Testis (tissue), 3 donors: ENCODE measurements around the gene TFF3. TPM values are rescaled to one million over a fixed set of nuclear protein-coding genes. Genes with fewer than 3 reads are reported as not detected.

Experiments used
- DNase-seq: peaks from one replicate; pipeline ENCODE4 v3.0.0-alpha.2; 2019
- H3K27ac ChIP-seq, 2 donors: fragments of 200-600 bp; sonication (generic); one replicate each; pipeline ENCODE4 v1.5.1; 2019
- H3K27me3 ChIP-seq: fragments of 200-600 bp; sonication (generic); one replicate; pipeline ENCODE4 v1.5.1; 2019
- H3K36me3 ChIP-seq: fragments of 200-600 bp; sonication (generic); one replicate; pipeline ENCODE4 v1.5.1; 2017; ENCODE audit warnings: low read depth; ENCODE audit errors: missing control alignments
- H3K4me1 ChIP-seq: fragments of 200-600 bp; sonication (generic); one replicate; pipeline ENCODE4 v1.5.1; 2019
- H3K4me3 ChIP-seq, 2 donors: fragments of 200-600 bp; sonication (generic); one replicate each; pipeline ENCODE4 v1.5.1; 2017 to 2019
- H3K9me3 ChIP-seq: fragments of 200-600 bp; sonication (generic); one replicate; pipeline ENCODE4 v1.5.1; 2017
- POLR2A ChIP-seq: fragments of 450-650 bp; IDR thresholded peaks from one replicate; pipeline ENCODE4 v1.6.1; 2017; ENCODE audit warnings: antibody characterized with exemption, mild to moderate bottlenecking, moderate library complexity
- WGBS, 2 donors: methylation state at CpG; one replicate each; pipeline ENCODE4 v1.1.5; 2018; 5-methylcytosine and 5-hydroxymethylcytosine counted together
- intact Hi-C: fragments of 100-400 bp; cut with DNase I; formaldehyde crosslinking; loops from one replicate; pipeline ENCODE4 v1.15.1; 2023; ENCODE audit warnings: low total_unique reads
- polyA plus RNA-seq: library from polyadenylated mRNA; stranded (reverse); fragments of 350-450 nt; fragmentation: Illumina TruSeq; extraction: RNeasy Lipid Tissue Mini Kit (QIAGEN cat#74804); gene quantifications from one replicate; pipeline ENCODE4 v1.2.3, GENCODE V29; 2014; ENCODE audit warnings: low read depth, low replicate concordance; ENCODE audit not compliant: insufficient read depth
- total RNA-seq, 2 donors: library from RNA; depleted of rRNA; stranded (reverse); fragments of >200 nt; gene quantifications; one replicate each; pipeline ENCODE4 v1.2.3, GENCODE V29; 2016
- TF ChIP-seq, protein P1 (sequence below), 3 experiments: fragments of 450-650 bp in 2 of 3; fragments of 200-600 bp in 1 of 3; sonication (generic) in 1 of 3; IDR thresholded peaks; one replicate each; pipeline ENCODE4 v1.5.1; 2016 to 2019; ENCODE audit warnings: antibody characterized with exemption in 3 of 3, mild to moderate bottlenecking in 2 of 3, moderate library complexity in 1 of 3

TFF3 gene
- total and polyA plus RNA-seq, 3 donors from 2014 or later, result 3.9 to 12.9 (median 11.5) TPM

DNA sequence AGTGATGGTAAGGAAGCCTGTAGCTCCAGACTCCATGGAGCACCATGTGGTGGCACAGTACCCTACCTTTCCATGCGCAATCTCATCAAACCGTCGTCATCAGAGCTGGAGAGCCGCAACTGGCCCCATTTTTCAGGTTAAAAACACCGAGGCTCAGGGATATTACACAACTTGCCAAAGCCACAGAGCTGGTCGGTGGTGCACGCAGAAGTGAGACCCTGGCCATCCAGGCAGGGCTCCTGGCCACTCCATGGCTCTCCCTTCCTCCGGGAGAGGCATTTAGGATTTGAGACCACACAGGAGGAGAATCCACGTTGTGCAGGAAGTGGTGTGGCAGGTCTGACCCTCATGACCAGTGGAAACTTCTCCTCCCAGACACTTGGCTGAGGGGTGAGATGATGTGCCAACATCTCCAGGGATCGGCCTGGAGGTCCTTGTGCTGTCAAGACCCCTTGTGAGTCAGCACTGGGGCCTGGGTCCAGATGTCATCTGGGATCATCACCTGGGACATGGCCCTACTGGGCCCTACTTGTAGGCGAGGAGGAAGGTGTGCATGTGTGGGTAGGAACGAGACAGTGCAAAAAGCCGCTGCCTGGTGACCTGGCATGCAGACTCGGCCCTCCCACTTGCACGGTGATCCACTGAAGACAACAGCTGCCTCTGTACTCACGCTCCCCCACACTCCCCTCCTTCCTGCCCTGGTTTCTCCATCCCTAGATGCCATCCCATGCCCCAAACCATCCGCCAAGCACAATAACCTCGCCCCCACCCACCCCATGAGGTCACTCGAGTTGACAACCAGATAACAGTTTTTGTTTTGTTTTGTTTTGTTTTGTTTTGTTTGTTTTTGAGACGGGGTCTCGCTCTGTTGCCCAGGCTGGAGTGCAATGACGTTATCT lies 10.4 kb downstream of the TFF3 start:
- DNase-seq, result no peak
- no peak overlapping the region for H3K4me3 ChIP-seq
- peaks cover 4% of the 10 kb centered on the region for H3K4me1 ChIP-seq
- TF ChIP-seq, protein P1, sequence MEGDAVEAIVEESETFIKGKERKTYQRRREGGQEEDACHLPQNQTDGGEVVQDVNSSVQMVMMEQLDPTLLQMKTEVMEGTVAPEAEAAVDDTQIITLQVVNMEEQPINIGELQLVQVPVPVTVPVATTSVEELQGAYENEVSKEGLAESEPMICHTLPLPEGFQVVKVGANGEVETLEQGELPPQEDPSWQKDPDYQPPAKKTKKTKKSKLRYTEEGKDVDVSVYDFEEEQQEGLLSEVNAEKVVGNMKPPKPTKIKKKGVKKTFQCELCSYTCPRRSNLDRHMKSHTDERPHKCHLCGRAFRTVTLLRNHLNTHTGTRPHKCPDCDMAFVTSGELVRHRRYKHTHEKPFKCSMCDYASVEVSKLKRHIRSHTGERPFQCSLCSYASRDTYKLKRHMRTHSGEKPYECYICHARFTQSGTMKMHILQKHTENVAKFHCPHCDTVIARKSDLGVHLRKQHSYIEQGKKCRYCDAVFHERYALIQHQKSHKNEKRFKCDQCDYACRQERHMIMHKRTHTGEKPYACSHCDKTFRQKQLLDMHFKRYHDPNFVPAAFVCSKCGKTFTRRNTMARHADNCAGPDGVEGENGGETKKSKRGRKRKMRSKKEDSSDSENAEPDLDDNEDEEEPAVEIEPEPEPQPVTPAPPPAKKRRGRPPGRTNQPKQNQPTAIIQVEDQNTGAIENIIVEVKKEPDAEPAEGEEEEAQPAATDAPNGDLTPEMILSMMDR (IDR thresholded peaks at IDR 0.05), result no peak
- TF ChIP-seq POLR2A, result no peak
- no peaks in the 10 kb centered on the region for H3K27me3 ChIP-seq
- H3K36me3 ChIP-seq, result no peaks in the 10 kb centered on the region
- no peaks in the 10 kb centered on the region for H3K9me3 ChIP-seq
- H3K27ac ChIP-seq, result no peak overlapping the region
- intact Hi-C loops, result no loop called here
- 78% methylated on average over 20 to 22 of the region's 22 CpGs for WGBS, 2 donors

DNA sequence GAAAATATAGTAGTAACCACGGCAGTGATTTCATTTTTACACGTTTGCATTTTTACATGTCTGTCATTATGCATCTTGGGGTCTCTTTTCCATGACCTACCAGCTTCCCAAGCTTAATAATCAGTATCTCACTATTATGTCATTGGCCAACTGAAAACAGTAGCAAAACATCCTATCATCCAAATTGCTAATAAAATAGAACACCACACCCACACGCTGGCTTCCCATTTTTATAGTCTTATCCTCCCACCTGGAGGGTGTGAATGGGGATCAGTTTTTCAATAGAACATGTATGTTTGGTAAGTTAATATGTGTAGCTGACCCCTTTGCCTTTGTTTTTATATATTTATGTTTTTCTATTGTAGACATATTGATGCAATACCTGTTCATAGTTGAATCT lies 11.8 kb downstream of the TFF3 start:
- Histone ChIP-seq H3K27ac (no peak overlapping the region), H3K4me3 (no peak overlapping the region), H3K4me1 (no peaks in the 10 kb centered on the region), H3K36me3 (no peaks in the 10 kb centered on the region), H3K27me3 (no peaks in the 10 kb centered on the region), H3K9me3 (no peaks in the 10 kb centered on the region)
- 77 to 82% methylated on average over 3 of the region's 3 CpGs for WGBS, 2 donors
- intact Hi-C loops, result no loop called here
- TF ChIP-seq, protein P1 (IDR thresholded peaks at IDR 0.05), result no peak
- TF ChIP-seq POLR2A, result no peak
- no peak for DNase-seq

DNA sequence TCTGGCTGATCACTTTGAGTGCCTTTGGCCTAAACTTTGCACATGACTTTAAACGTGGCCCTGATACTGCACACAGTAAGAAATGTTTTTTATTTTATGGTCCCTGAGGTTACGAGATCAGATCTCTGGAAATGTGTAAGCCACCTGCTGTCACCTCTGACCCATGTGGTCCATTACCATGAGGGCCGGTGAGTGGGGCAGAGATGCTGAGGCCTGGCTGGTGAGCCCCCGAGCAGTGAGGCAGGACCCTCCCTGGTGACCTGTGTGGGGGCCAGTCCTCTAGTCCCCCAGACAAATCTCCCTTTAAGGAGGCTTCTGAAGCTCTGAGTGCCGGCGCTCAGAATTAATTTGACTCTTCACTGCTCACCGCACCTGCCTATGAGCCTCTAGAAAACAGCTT lies 12.4 kb downstream of the TFF3 start:
- Histone ChIP-seq H3K36me3 (no peaks in the 10 kb centered on the region), H3K27ac (no peak overlapping the region), H3K27me3 (no peaks in the 10 kb centered on the region), H3K4me3 (no peak overlapping the region), H3K9me3 (no peaks in the 10 kb centered on the region), H3K4me1 (no peaks in the 10 kb centered on the region)
- TF ChIP-seq, protein P1 (IDR thresholded peaks at IDR 0.05), result no peak
- TF ChIP-seq POLR2A, result no peak
- no peak for DNase-seq
- 85 to 92% methylated on average over 7 of the region's 7 CpGs for WGBS, 2 donors
- intact Hi-C loops, result no loop called here

DNA sequence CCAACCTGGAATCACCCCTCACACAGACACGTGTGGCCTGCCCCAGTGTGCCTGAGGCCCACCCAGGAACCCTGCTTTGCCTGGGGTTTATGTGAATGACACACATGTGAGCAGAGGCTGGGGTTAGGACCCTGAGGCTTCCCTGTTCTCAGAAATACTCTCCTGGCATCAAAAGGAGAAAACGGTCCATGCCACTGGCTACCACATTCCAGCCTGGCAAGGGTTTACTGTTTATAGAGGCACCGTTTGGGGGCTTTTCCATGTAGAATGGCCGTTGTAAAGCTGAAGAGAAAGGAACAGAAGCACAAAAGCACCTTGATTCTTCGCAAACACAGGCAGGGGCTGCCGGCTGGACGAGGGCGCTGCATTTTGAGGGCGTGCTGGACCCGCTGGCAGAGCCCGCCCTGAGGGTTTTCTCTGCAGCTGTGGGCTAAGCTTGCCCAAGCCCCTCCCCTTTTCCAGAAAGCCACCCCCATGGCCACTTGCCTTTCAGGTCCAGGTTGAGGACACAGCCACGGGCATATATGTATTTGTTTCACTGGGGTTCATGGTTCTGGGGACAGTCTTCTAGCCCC lies 13.0 kb downstream of the TFF3 start:
- no peaks in the 10 kb centered on the region for H3K9me3 ChIP-seq
- no peaks in the 10 kb centered on the region for H3K4me1 ChIP-seq
- 77 to 79% methylated on average over 12 of the region's 12 CpGs for WGBS, 2 donors
- DNase-seq, result no peak
- no peak overlapping the region for H3K4me3 ChIP-seq
- H3K36me3 ChIP-seq, result no peaks in the 10 kb centered on the region
- no peaks in the 10 kb centered on the region for H3K27me3 ChIP-seq
- TF ChIP-seq POLR2A, result no peak
- TF ChIP-seq, protein P1 (IDR thresholded peaks at IDR 0.05), result no peak
- no peak overlapping the region for H3K27ac ChIP-seq
- intact Hi-C loops, result no loop called here
